Neural cell (in vitro differentiated cells): Measurements from ENCODE around the gene SLC16A13. TPM values are rescaled to one million over a fixed set of nuclear protein-coding genes. Genes with fewer than 3 reads are reported as not detected.
"Not testable (repeated sequence)": the region's sequence is repeated elsewhere in the genome, so short reads cannot be mapped to it uniquely, and the experiment has no call there.

ENCODE experiments used
- H2AFZ ChIP-seq: fragments of 200-600, 300-800 bp; sonication (generic), shearing (Covaris generic); 2 replicates; pipeline ENCODE4 v1.6.0; 2014; ENCODE audit warnings: low read depth, mild to moderate bottlenecking, antibody characterized with exemption, low read length, moderate library complexity
- H3F3A ChIP-seq: fragments of 200-600 bp; shearing (Covaris generic); 2 replicates; pipeline ENCODE4 v1.6.1; 2016; ENCODE audit warnings: mild to moderate bottlenecking, moderate library complexity, mixed read lengths, antibody characterized with exemption, low read length; ENCODE audit not compliant: insufficient read depth, poor library complexity, severe bottlenecking
- H3K27ac ChIP-seq: fragments of 200-600, 300-800 bp; sonication (generic), shearing (Covaris generic); 2 replicates; pipeline ENCODE4 v1.5.1; 2014; ENCODE audit warnings: mild to moderate bottlenecking, low read length, moderate library complexity
- H3K27me3 ChIP-seq: fragments of 300-800, 200-600 bp; sonication (generic), shearing (Covaris generic); 2 replicates; pipeline ENCODE4 v1.6.0; 2014; ENCODE audit warnings: mild to moderate bottlenecking, low read depth, low read length, moderate library complexity; ENCODE audit not compliant: insufficient read depth
- H3K36me3 ChIP-seq: fragments of 300-800, 200-600 bp; sonication (generic), shearing (Covaris generic); 2 replicates; pipeline ENCODE4 v1.5.1; 2014; ENCODE audit warnings: mild to moderate bottlenecking, antibody characterized with exemption, low read length, moderate library complexity; ENCODE audit not compliant: insufficient read depth
- H3K4me2 ChIP-seq: fragments of 300-800, 200-600 bp; sonication (generic), shearing (Covaris generic); 2 replicates; pipeline ENCODE4 v1.6.0; 2014; ENCODE audit warnings: mild to moderate bottlenecking, low read length
- H3K4me3 ChIP-seq: fragments of 300-800, 200-600 bp; sonication (generic), shearing (Covaris generic); 2 replicates; pipeline ENCODE4 v1.5.1; 2014; ENCODE audit warnings: mild to moderate bottlenecking, low read length, moderate library complexity
- H3K79me2 ChIP-seq: fragments of 200-600 bp; shearing (Covaris generic); replicated peaks from 2 replicates; pipeline ENCODE4 v1.6.0; 2014; ENCODE audit warnings: mild to moderate bottlenecking, low read length, moderate library complexity; ENCODE audit not compliant: insufficient read depth
- H3K9ac ChIP-seq: fragments of 300-800, 200-600 bp; sonication (generic), shearing (Covaris generic); 2 replicates; pipeline ENCODE4 v1.6.1; 2016; ENCODE audit warnings: mild to moderate bottlenecking, low read length, mixed read lengths
- H3K9me2 ChIP-seq: fragments of 200-600 bp; shearing (Covaris generic); 2 replicates; pipeline ENCODE4 v1.6.1; 2016; ENCODE audit warnings: mild to moderate bottlenecking, low read length, mixed read lengths; ENCODE audit not compliant: insufficient read depth
- H3K9me3 ChIP-seq: fragments of 200-600, 300-800 bp; sonication (generic), shearing (Covaris generic); 2 replicates; pipeline ENCODE4 v1.6.1; 2016; ENCODE audit warnings: mild to moderate bottlenecking, mixed run types, low read length, moderate library complexity, mixed read lengths
- H4K20me1 ChIP-seq: fragments of 200-600 bp; shearing (Covaris generic); 2 replicates; pipeline ENCODE4 v1.6.1; 2016; ENCODE audit warnings: mild to moderate bottlenecking, mixed run types; ENCODE audit not compliant: insufficient read depth
- CTCF ChIP-seq: fragments of 450-650 bp; IDR thresholded peaks from 2 replicates; pipeline ENCODE4 v1.5.1; 2014; ENCODE audit warnings: antibody characterized with exemption, mild to moderate bottlenecking, moderate library complexity; ENCODE audit not compliant: poor library complexity, severe bottlenecking
- EP300 ChIP-seq: fragments of 450-650 bp; conservative IDR thresholded peaks from 2 replicates; pipeline ENCODE4 v1.6.1; 2014; ENCODE audit warnings: antibody characterized with exemption, mild to moderate bottlenecking, moderate library complexity; ENCODE audit not compliant: poor library complexity, severe bottlenecking
- EZH2 ChIP-seq: fragments of 200-600, 300-800 bp; shearing (Covaris generic), sonication (generic); IDR thresholded peaks from 2 replicates; pipeline ENCODE4 v1.6.1; 2014; ENCODE audit warnings: antibody characterized with exemption, low read length, borderline replicate concordance, mild to moderate bottlenecking; ENCODE audit not compliant: insufficient read depth, poor library complexity, severe bottlenecking
- MXI1 ChIP-seq: fragments of 450-650 bp; conservative IDR thresholded peaks from 2 replicates; pipeline ENCODE4 v1.6.1; 2014; ENCODE audit warnings: antibody characterized with exemption, mild to moderate bottlenecking; ENCODE audit not compliant: poor library complexity, severe bottlenecking
- POLR2AphosphoS5 ChIP-seq: IDR thresholded peaks from 2 replicates; pipeline ENCODE4 v1.6.1; 2012
- RAD21 ChIP-seq: fragments of 450-650 bp; conservative IDR thresholded peaks from 2 replicates; pipeline ENCODE4 v1.6.1; 2014; ENCODE audit warnings: antibody characterized with exemption, mild to moderate bottlenecking, moderate library complexity
- REST ChIP-seq: IDR thresholded peaks from 2 replicates; pipeline ENCODE4 v1.6.1; 2012; ENCODE audit warnings: borderline replicate concordance
- SMC3 ChIP-seq: fragments of 450-650 bp; conservative IDR thresholded peaks from 2 replicates; pipeline ENCODE4 v1.6.1; 2014; ENCODE audit warnings: antibody characterized with exemption, mild to moderate bottlenecking, moderate library complexity; ENCODE audit not compliant: poor library complexity
- TAF1 ChIP-seq: IDR thresholded peaks from 2 replicates; pipeline ENCODE4 v1.6.1; 2012; ENCODE audit warnings: low read depth
- polyA plus RNA-seq: library from polyadenylated mRNA; depleted of rRNA; stranded (reverse); fragments of >200 nt; gene quantifications from 2 replicates; pipeline ENCODE4 v1.2.3, GENCODE V29; 2014

SLC16A13 gene
- polyA plus RNA-seq, 1 donor from 2014 or later, result not detected

- H2AFZ ChIP-seq, result no peak overlapping the region
- H3K27me3 ChIP-seq, result no peaks in the 10 kb centered on the region
- H4K20me1 ChIP-seq, result no peaks in the 10 kb centered on the region
- H3K27ac ChIP-seq, result no peak overlapping the region
- no peaks in the 10 kb centered on the region for H3K79me2 ChIP-seq
- H3K9me3 ChIP-seq, result no peaks in the 10 kb centered on the region
- no peaks in the 10 kb centered on the region for H3K36me3 ChIP-seq
- no peak overlapping the region for H3K4me3 ChIP-seq
- no peaks in the 10 kb centered on the region for H3F3A ChIP-seq
- no peak overlapping the region for H3K9ac ChIP-seq
- TF ChIP-seq REST, result no peak
- TF ChIP-seq EP300, result no peak
- no peak for TF ChIP-seq MXI1
- no peak for TF ChIP-seq EZH2
- TF ChIP-seq POLR2AphosphoS5, result no peak
- TF ChIP-seq RAD21, result no peak
- no peak for TF ChIP-seq CTCF
- TF ChIP-seq SMC3, result no peak
- no peaks in the 10 kb centered on the region for H3K9me2 ChIP-seq
- no peak overlapping the region for H3K4me2 ChIP-seq
Observed at GRCh38 chr17:6989779-6990178, 46.0 kb upstream of the SLC16A13 start.

DNA sequence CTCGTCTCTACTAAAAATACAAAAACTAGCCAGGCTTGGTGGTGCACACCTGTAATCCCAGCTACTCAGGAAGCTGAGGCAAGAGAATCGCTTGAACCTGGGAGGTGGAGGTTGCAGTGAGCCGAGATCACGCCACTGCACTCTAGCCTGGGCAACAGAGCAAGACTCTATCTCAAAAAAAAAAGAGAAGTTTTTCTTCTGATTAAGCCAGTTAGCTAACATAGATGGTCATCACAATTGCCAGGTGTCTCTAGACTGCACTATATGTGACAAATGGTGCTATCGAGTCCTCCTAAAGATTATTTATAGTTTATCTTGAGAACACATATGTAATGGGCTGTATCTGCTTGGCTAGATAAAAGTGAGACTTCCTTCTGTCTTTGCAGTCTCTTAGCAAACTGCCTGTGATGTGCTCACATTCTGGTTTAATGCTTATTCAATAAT is 42.2 kb upstream of the SLC16A13 start:
- H3K36me3 ChIP-seq, H3K9me3 ChIP-seq, H3K27ac ChIP-seq, H2AFZ ChIP-seq, H3K27me3 ChIP-seq, H3K4me2 ChIP-seq, H3K9me2 ChIP-seq, H3K9ac ChIP-seq, H3K79me2 ChIP-seq, H3K4me3 ChIP-seq, H4K20me1 ChIP-seq, H3F3A ChIP-seq: not testable (repeated sequence)

- H3K36me3 ChIP-seq, result no peaks in the 10 kb centered on the region
- no peaks in the 10 kb centered on the region for H3K79me2 ChIP-seq
- no peak overlapping the region for H2AFZ ChIP-seq
- H3K9ac ChIP-seq, result no peak overlapping the region
- H3F3A ChIP-seq, result no peaks in the 10 kb centered on the region
- no peak overlapping the region for H3K27ac ChIP-seq
- TF ChIP-seq REST (no peak), RAD21 (no peak), SMC3 (no peak), POLR2AphosphoS5 (no peak), EZH2 (no peak), EP300 (no peak), CTCF (no peak), MXI1 (no peak), TAF1 (no peak)
- no peak overlapping the region for H3K4me2 ChIP-seq
- H3K4me3 ChIP-seq, result no peak overlapping the region
- no peaks in the 10 kb centered on the region for H4K20me1 ChIP-seq
- H3K27me3 ChIP-seq, result peaks cover 9% of the 10 kb centered on the region
- no peaks in the 10 kb centered on the region for H3K9me3 ChIP-seq
- no peaks in the 10 kb centered on the region for H3K9me2 ChIP-seq
Observed at GRCh38 chr17:6994118-6994598, 41.7 kb upstream of the SLC16A13 start.
